Rectal smooth muscle tissue (tissue), 1 donor: ENCODE data around the gene CTSS.

ENCODE experiments used
- H3K27ac ChIP-seq: one replicate; pipeline ENCODE4 v1.7.0; 2013; ENCODE audit warnings: low read depth, low read length, inconsistent platforms
- H3K27me3 ChIP-seq: one replicate; pipeline ENCODE4 v1.7.0; 2013; ENCODE audit warnings: low read length; ENCODE audit not compliant: control insufficient read depth, insufficient read depth
- H3K36me3 ChIP-seq: one replicate; pipeline ENCODE4 v1.7.0; 2013; ENCODE audit warnings: low read length; ENCODE audit not compliant: control insufficient read depth, insufficient read depth
- H3K4me1 ChIP-seq: one replicate; pipeline ENCODE4 v1.7.0; 2013; ENCODE audit warnings: low read length; ENCODE audit not compliant: control insufficient read depth, insufficient read depth
- H3K4me3 ChIP-seq: one replicate; pipeline ENCODE4 v1.7.0; 2013; ENCODE audit warnings: low read length
- H3K9ac ChIP-seq: one replicate; pipeline ENCODE4 v1.7.0; 2013; ENCODE audit warnings: low read length

Gene CTSS

DNA sequence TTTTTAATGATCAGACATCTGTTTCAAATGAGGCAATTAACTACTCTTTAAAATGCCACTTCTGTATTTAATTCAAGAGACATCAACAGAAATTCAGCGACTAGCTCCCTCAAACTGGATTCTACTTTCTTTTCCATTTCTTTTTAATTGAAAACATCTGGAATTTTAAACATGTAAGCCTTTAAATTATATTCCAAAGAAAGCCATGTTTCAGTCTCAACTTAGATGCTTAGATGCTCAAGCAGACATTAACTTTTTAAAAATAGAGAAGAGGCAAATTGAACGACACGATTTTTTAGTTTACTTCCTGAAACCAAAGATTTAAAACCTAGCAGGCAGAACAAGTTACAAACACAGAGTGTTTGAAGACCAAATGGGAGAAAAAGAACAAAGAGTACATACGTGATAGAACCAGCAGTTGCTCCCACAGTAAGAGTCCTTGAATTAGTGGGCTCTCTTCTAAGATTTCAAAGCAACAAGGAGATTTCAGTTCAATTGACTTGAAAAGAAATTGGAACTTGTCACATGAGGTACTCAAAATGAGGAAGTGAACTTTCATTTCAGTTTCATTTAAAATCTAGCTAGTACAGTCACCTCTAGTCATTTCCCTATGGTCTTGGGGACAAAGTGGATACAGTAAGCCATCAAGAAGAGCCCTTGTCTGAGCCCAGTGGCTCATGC lies at the start of gene CTSS:
TSS of gene CTSS (minus strand) at position 483 of the 681 bp plus-strand sequence. CDS start 1,015 bp downstream, outside the sequence.
- H3K9ac ChIP-seq: no peak within 1 kb of the TSS
- no peak within 1 kb of the TSS for H3K27ac ChIP-seq
- H3K36me3 ChIP-seq: no peaks in the 10 kb centered on the region
- H3K4me1 ChIP-seq: no peaks in the 10 kb centered on the region
- peak within 1 kb of the TSS; percentile 38 for H3K4me3 ChIP-seq
- no peaks in the 10 kb centered on the region for H3K27me3 ChIP-seq

DNA sequence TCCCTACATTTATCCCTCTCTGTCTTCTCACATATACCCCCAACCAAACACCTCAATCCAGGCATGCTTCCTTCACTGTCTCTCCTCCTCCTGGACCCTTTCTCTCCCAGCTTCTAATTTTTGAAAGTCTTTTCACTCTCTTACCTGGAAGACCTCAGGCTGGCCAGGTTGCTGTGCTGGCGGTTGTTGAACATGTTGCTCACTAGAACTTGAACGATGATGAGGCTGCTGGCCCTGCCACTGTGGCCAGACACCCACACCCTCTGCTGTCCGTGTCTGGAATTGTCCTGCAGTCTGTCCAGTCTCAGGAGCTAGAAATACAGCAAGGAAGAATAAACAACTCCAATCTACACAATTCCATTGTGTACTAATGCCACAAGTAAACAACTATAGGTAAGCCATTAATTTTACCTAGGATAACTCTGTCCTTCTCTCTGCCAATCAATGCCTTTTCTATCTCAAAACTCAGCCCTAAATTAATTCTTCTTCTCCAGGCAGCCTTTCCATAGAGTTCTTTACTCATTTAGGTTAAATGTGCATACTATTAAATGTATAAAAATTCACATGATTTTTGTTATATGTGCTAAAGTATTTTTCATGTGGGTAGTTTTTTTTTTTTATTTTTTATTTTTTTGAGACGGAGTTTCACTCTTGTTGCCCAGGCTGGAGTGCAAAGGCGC lies 47.6 kb upstream of the CTSS start:
- Histone ChIP-seq H3K9ac (no peak overlapping the region), H3K4me1 (no peaks in the 10 kb centered on the region), H3K4me3 (no peak overlapping the region), H3K27ac (no peak overlapping the region), H3K27me3 (no peaks in the 10 kb centered on the region), H3K36me3 (peaks cover 35% of the 10 kb centered on the region)

- Histone ChIP-seq H3K4me1 (peaks cover 2% of the 10 kb centered on the region), H3K27ac (no peak overlapping the region), H3K36me3 (peaks cover 21% of the 10 kb centered on the region), H3K27me3 (no peaks in the 10 kb centered on the region), H3K4me3 (no peak overlapping the region), H3K9ac (no peak overlapping the region)
These were observed 45.5 kb upstream of the CTSS start for GRCh38 chr1:150810958-150811659.

DNA sequence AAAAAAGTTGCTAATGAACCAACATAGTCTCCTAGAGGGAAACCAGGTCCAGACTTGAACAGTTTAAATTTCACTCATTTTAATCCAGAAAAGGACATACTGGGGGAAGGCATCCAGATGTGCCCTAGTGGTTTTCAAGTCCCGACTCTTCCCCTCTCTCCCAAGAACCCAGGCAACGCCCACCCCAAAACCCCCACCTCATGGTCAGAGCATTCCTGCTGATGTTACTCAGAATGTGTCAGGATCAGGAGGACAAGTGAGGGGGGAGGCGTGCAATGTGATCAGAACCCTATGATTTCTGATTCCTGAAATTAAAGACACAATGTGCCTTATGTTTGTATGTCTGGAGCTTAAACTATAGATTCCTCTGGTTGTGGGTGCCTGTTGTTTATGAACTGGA lies 44.1 kb upstream of the CTSS start:
- H3K36me3 ChIP-seq: peaks cover 21% of the 10 kb centered on the region
- no peak overlapping the region for H3K9ac ChIP-seq
- no peak overlapping the region for H3K27ac ChIP-seq
- H3K27me3 ChIP-seq: no peaks in the 10 kb centered on the region
- H3K4me3 ChIP-seq: no peak overlapping the region
- H3K4me1 ChIP-seq: peaks cover 2% of the 10 kb centered on the region

- peaks cover 2% of the 10 kb centered on the region for H3K4me1 ChIP-seq
- H3K27ac ChIP-seq: no peak overlapping the region
These were observed 43.3 kb upstream of the CTSS start for GRCh38 chr1:150808846-150809245.

GRCh38 chr1:150808121-150808520 lies 42.5 kb upstream of the CTSS start, which contains the start of gene CTSK:
Gene CTSK (minus strand): TSS chr1:150808260. CDS start chr1:150806805, 1,455 bp downstream.
- peaks cover 2% of the 10 kb centered on the region for H3K4me1 ChIP-seq
- H3K27me3 ChIP-seq: no peaks in the 10 kb centered on the region
- peak within 1 kb of the TSS; percentile 50 for H3K27ac ChIP-seq
- peaks cover 19% of the 10 kb centered on the region for H3K36me3 ChIP-seq
- peak within 1 kb of the TSS; percentile 50 for H3K4me3 ChIP-seq
- H3K9ac ChIP-seq: peak within 1 kb of the TSS; percentile 17

More at GRCh38 chr1:150808846-150809245, 43.3 kb upstream of the CTSS start:
- Histone ChIP-seq H3K36me3 (peaks cover 19% of the 10 kb centered on the region), H3K9ac (no peak overlapping the region), H3K27me3 (no peaks in the 10 kb centered on the region), H3K4me3 (no peak overlapping the region)

- H3K27ac ChIP-seq: no peak overlapping the region
- H3K9ac ChIP-seq: peak overlapping the region; percentile 17
These were observed 41.9 kb upstream of the CTSS start for GRCh38 chr1:150807249-150808023.

GRCh38 chr1:150805899-150806298 lies 40.3 kb upstream of the CTSS start:
- H3K4me1 ChIP-seq: peaks cover 2% of the 10 kb centered on the region
- peaks cover 6% of the 10 kb centered on the region for H3K36me3 ChIP-seq
- H3K9ac ChIP-seq: no peak overlapping the region
- H3K4me3 ChIP-seq: no peak overlapping the region
- no peak overlapping the region for H3K27ac ChIP-seq
- H3K27me3 ChIP-seq: no peaks in the 10 kb centered on the region

More at GRCh38 chr1:150807249-150808023, 41.9 kb upstream of the CTSS start:
- Histone ChIP-seq H3K4me3 (peak overlapping the region; percentile 50), H3K36me3 (peaks cover 14% of the 10 kb centered on the region), H3K27me3 (no peaks in the 10 kb centered on the region), H3K4me1 (peaks cover 2% of the 10 kb centered on the region)

DNA sequence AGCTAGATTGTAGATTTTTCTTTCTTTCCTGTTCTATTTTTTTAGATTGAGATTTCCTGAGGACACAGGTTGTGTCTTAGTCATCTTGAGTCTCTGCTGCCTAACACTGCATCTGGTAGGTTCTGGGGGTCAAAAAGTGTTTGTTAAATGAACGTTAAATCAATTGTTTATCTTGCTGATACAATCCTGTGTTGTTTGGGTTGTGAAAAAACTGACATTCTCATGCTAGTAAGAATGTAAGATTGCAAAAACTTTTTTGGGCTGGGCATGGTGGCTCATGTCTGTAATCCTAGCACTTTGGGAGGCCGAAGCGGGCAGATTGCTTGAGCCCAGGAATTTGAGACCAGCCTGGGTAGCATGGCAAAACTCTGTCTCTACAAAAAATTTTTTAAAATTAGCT lies 39.1 kb upstream of the CTSS start:
- Histone ChIP-seq H3K9ac (no peak overlapping the region), H3K4me1 (peaks cover 2% of the 10 kb centered on the region), H3K27ac (no peak overlapping the region), H3K36me3 (peaks cover 8% of the 10 kb centered on the region), H3K4me3 (no peak overlapping the region), H3K27me3 (no peaks in the 10 kb centered on the region)

- H3K9ac ChIP-seq: no peak overlapping the region
- H3K36me3 ChIP-seq: peaks cover 18% of the 10 kb centered on the region
- H3K4me1 ChIP-seq: no peaks in the 10 kb centered on the region
- no peaks in the 10 kb centered on the region for H3K27me3 ChIP-seq
- no peak overlapping the region for H3K4me3 ChIP-seq
- no peak overlapping the region for H3K27ac ChIP-seq
These were observed 33.5 kb upstream of the CTSS start for GRCh38 chr1:150799089-150799488.

DNA sequence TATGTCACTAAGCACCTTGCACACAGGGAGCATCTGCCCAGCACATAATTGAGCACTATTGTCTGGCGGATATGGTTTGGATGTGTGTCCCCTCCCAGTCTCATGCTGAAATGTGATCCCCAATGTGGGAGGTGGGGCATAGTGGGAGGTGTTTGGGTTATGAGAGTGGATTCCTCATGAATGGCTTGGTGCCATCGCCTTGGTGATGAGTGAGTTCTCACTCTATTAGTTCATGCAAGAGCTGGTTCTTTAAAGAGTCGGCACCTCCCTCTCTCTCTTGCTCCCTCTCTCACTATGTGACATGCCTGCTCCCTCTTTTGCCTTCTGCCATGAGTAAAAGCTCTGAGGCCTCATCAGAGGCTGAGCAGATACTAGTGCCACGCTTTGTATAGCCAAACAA lies 32.9 kb upstream of the CTSS start:
- H3K9ac ChIP-seq: no peak overlapping the region
- H3K36me3 ChIP-seq: peaks cover 13% of the 10 kb centered on the region
- H3K4me3 ChIP-seq: no peak overlapping the region
- H3K27me3 ChIP-seq: no peaks in the 10 kb centered on the region
- H3K27ac ChIP-seq: no peak overlapping the region
- no peaks in the 10 kb centered on the region for H3K4me1 ChIP-seq

DNA sequence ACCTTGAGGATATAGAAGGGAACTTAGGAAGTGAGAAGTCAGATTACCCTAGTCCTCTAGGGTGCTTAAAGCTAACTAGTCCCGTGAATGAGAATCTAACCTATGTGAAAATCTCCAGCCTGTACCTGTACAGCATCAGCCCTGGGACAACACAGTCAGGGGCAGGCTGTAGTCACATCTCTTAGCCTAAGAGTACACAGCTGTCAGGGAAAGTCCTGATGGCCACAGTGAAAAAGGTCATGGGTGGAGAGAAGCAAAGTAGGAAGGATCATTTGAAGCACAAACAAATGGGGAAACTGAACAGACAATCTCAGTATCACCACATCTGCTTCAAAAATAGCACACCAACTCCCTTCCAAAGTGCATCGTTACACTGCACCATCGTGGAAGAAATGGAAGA lies 30.8 kb upstream of the CTSS start:
- H3K4me1 ChIP-seq: no peaks in the 10 kb centered on the region
- no peaks in the 10 kb centered on the region for H3K27me3 ChIP-seq
- H3K27ac ChIP-seq: no peak overlapping the region
- H3K4me3 ChIP-seq: no peak overlapping the region
- no peak overlapping the region for H3K9ac ChIP-seq
- peaks cover 13% of the 10 kb centered on the region for H3K36me3 ChIP-seq
